ENCODE results near the gene GNGT2. TPM values are rescaled to one million over a fixed set of nuclear protein-coding genes. Genes with fewer than 3 reads are reported as not detected.

The GNGT2 gene
- total RNA-seq, 1 donor from 2014 or later = 1.8 TPM

DNA sequence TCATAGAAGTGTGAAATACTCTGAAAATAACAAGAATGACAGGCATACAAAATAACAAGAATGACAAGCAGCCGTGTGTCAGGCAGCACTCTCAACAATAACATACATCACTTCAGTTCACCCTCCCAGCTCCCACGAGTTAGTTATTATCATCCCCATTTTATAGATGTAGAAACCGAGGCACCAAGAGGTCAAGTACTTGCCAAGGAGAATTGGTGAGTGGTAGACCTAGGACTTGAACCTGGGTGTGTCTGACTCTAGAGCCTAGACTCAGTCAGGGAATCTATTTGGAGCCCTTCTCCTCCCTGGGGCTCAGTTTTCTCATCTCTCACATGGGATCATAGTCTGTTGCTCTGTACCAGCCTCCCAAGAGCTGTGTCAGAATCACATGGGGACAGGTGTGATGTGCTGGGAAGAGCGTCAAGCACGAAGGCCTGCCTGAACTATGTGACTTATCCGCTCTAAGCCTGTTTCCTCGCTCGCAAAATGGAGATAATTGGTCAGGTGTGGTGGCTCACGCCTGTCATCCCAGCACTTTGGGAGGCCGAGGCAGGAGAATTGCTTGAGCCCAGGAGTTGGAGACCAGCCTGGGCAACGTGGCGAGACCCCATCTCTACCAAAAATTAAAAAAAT is 39.6 kb upstream of the GNGT2 start:
- no peak for DNase-seq (ENCODE audit: low read depth)
- TF ChIP-seq, protein P1, sequence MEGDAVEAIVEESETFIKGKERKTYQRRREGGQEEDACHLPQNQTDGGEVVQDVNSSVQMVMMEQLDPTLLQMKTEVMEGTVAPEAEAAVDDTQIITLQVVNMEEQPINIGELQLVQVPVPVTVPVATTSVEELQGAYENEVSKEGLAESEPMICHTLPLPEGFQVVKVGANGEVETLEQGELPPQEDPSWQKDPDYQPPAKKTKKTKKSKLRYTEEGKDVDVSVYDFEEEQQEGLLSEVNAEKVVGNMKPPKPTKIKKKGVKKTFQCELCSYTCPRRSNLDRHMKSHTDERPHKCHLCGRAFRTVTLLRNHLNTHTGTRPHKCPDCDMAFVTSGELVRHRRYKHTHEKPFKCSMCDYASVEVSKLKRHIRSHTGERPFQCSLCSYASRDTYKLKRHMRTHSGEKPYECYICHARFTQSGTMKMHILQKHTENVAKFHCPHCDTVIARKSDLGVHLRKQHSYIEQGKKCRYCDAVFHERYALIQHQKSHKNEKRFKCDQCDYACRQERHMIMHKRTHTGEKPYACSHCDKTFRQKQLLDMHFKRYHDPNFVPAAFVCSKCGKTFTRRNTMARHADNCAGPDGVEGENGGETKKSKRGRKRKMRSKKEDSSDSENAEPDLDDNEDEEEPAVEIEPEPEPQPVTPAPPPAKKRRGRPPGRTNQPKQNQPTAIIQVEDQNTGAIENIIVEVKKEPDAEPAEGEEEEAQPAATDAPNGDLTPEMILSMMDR (conservative IDR thresholded peaks at IDR 0.05; ENCODE audit: low read depth, low read length) = no peak
- H3K4me3 ChIP-seq (ENCODE audit: low read depth, low read length) = no peak overlapping the region

DNA sequence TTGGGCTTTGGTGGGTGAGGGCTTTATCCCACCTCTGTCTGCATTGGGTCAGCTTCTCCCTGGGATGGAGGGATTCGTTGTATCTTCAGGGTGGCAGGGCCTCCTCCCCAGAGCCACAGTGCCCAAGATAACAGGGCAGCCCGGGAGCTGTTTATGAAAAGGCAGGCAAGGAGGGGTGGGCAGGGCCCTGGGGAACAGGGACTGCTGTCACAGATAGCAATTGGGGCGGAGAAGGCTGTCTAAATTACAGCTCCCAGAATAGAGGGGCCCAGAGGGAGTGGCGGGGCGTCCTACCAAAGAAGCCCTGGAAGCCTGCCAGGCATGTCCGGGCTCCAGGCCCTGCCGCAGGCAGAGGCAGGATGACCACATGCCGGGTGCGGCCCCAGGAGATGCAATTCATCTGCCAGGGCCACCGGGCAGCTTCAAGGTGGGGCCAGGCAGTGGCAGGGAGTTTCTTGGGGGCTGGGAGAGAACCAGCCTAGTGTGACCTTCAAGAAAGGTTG is 39.0 kb upstream of the GNGT2 start:
- TF ChIP-seq, protein P1 (conservative IDR thresholded peaks at IDR 0.05; ENCODE audit: low read depth, low read length) = no peak
- no peak for DNase-seq (ENCODE audit: low read depth)
- no peak overlapping the region for H3K4me3 ChIP-seq (ENCODE audit: low read depth, low read length)

DNA sequence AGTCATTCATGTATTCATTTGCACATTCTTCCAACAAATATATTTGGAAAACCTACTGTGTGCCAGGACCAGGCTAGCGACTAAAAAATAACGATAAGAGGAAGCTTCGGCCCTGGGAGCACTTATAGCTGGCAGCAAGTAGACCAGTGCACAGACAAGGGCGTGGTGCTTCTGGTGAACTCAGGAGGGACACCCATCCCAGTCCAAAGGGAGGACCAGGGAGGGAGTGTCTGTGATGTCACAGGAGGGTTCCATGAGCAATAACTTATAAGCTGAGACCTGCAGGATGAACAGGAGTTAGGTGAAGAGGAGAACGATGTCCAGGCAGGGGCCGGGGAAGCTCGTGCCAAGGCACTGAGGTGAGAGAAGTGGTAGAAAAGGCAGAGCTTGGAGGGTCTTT is 37.6 kb upstream of the GNGT2 start:
- H3K4me3 ChIP-seq (ENCODE audit: low read depth, low read length) = no peak overlapping the region
- TF ChIP-seq, protein P1 (conservative IDR thresholded peaks at IDR 0.05; ENCODE audit: low read depth, low read length) = no peak
- no peak for DNase-seq (ENCODE audit: low read depth)

DNA sequence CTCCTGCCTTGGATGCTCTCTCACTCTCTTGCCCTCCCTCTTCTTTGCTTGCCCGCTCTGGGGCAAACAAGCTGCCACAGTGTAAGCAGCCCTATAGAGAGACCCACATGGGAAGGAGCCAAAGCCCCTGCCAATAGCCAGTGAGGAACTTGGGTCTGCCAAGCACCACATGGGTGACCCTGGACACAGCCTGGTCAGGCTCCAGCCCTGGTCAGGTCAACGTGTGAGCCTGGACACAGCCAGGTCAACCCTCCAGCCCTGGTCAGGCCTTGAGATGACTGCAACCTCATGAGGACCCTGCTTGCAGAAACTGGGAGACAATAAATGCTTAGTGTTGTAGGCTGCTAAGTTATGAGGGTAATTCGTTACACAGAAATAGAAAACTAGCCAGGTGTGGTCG is 34.5 kb upstream of the GNGT2 start:
- H3K4me3 ChIP-seq (ENCODE audit: low read depth, low read length) = no peak overlapping the region
- TF ChIP-seq, protein P1 (conservative IDR thresholded peaks at IDR 0.05; ENCODE audit: low read depth, low read length) = no peak
- no peak for DNase-seq (ENCODE audit: low read depth)

DNA sequence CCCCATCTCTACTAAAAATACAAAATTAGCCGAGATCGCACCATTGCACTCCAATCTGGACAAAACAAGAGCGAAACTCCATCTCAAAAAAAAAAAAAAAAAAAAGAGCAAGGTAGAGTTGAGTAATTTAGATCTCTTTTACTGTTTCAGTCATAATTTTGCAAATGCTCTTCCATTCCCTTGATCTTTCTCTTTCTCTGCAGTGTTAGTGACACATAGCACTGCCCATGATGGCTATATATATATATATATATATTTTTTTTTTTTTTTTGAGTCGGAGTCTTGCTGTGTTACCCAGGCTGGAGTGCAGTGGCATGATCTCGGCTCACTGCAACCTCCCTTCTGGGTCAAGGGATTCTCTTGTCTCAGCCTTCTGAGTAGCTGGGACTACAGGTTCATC is 32.4 kb upstream of the GNGT2 start:
- TF ChIP-seq, protein P1 (conservative IDR thresholded peaks at IDR 0.05; ENCODE audit: low read depth, low read length) = no peak
- no peak for DNase-seq (ENCODE audit: low read depth)
- no peak overlapping the region for H3K4me3 ChIP-seq (ENCODE audit: low read depth, low read length)

DNA sequence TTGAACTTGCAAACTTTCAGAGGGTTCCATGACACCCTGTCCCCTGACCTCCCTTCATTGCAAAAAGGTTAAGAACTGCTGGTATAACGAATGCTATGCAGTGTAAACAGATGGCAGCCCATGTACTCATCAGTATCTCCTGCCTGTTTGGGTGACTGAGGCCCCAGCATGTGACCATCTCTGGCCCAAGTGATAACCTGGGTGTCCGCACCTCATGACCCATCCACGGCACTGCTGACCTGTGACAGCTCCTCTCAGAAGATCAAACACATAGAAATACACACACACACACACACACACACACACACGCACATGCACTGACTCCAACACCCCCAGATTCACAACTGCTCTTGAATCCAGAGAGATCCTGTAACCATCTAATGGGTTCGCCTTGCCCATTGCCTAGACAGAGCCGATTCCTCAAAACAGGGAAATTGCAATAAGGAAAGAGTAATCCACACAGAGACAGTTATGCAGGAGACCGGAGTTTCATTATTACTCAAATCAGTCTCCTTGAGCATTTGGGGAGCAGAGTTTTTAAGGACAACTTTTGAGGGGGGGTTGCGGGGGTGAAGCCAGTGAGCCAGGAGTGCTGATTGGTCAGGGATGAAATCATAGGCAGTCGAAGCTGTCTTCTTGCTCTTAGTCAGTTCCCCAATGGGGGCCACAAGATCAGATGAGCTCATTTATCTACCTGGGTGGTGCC is 31.5 kb upstream of the GNGT2 start:
- TF ChIP-seq, protein P1 (conservative IDR thresholded peaks at IDR 0.05; ENCODE audit: low read depth, low read length) = no peak
- no peak for DNase-seq (ENCODE audit: low read depth)
- H3K4me3 ChIP-seq (ENCODE audit: low read depth, low read length) = no peak overlapping the region

All from epithelial cell of proximal tubule (primary cell).